ENCODE results near the gene RASD1. TPM values are rescaled to one million over a fixed set of nuclear protein-coding genes. Genes with fewer than 3 reads are reported as not detected.

Gene RASD1
- total and polyA plus RNA-seq, 2 experiments from 2014 or later = 3.6 to 3.7 TPM

DNA sequence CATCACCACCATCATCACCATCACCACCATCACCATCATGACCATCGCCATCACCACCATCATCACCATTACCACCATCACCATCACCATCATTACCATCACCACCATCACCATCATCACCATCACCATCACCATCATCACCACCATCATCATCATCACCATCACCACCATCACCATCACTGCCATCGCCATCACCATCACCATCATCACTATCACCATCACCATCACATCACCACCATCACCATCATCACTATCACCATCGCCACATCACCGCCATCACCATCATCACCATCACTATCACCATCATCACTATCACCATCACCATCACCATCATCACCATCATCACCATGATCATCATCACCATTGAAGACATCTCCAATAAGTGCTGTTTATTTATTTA is 36.2 kb downstream of the RASD1 start (continued):
- TF ChIP-seq, protein P1, sequence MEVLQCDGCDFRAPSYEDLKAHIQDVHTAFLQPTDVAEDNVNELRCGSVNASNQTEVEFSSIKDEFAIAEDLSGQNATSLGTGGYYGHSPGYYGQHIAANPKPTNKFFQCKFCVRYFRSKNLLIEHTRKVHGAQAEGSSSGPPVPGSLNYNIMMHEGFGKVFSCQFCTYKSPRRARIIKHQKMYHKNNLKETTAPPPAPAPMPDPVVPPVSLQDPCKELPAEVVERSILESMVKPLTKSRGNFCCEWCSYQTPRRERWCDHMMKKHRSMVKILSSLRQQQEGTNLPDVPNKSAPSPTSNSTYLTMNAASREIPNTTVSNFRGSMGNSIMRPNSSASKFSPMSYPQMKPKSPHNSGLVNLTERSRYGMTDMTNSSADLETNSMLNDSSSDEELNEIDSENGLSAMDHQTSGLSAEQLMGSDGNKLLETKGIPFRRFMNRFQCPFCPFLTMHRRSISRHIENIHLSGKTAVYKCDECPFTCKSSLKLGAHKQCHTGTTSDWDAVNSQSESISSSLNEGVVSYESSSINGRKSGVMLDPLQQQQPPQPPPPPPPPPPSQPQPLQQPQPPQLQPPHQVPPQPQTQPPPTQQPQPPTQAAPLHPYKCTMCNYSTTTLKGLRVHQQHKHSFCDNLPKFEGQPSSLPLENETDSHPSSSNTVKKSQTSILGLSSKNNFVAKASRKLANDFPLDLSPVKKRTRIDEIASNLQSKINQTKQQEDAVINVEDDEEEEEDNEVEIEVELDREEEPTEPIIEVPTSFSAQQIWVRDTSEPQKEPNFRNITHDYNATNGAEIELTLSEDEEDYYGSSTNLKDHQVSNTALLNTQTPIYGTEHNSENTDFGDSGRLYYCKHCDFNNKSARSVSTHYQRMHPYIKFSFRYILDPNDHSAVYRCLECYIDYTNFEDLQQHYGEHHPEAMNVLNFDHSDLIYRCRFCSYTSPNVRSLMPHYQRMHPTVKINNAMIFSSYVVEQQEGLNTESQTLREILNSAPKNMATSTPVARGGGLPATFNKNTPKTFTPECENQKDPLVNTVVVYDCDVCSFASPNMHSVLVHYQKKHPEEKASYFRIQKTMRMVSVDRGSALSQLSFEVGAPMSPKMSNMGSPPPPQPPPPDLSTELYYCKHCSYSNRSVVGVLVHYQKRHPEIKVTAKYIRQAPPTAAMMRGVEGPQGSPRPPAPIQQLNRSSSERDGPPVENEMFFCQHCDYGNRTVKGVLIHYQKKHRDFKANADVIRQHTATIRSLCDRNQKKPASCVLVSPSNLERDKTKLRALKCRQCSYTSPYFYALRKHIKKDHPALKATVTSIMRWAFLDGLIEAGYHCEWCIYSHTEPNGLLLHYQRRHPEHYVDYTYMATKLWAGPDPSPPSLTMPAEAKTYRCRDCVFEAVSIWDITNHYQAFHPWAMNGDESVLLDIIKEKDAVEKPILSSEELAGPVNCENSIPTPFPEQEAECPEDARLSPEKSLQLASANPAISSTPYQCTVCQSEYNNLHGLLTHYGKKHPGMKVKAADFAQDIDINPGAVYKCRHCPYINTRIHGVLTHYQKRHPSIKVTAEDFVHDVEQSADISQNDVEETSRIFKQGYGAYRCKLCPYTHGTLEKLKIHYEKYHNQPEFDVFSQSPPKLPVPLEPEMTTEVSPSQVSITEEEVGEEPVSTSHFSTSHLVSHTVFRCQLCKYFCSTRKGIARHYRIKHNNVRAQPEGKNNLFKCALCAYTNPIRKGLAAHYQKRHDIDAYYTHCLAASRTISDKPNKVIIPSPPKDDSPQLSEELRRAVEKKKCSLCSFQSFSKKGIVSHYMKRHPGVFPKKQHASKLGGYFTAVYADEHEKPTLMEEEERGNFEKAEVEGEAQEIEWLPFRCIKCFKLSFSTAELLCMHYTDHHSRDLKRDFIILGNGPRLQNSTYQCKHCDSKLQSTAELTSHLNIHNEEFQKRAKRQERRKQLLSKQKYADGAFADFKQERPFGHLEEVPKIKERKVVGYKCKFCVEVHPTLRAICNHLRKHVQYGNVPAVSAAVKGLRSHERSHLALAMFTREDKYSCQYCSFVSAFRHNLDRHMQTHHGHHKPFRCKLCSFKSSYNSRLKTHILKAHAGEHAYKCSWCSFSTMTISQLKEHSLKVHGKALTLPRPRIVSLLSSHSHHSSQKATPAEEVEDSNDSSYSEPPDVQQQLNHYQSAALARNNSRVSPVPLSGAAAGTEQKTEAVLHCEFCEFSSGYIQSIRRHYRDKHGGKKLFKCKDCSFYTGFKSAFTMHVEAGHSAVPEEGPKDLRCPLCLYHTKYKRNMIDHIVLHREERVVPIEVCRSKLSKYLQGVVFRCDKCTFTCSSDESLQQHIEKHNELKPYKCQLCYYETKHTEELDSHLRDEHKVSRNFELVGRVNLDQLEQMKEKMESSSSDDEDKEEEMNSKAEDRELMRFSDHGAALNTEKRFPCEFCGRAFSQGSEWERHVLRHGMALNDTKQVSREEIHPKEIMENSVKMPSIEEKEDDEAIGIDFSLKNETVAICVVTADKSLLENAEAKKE (CRISPR knock-in tag; IDR thresholded peaks at IDR 0.05) = no peak
- TF ChIP-seq CREB1 (CRISPR knock-in tag; IDR thresholded peaks at IDR 0.05; ENCODE audit: low read depth) (no peak), EZH2 (IDR thresholded peaks at IDR 0.05; ENCODE audit: low read depth, unreplicated experiment) (no peak), POLR2AphosphoS5 (IDR thresholded peaks at IDR 0.05; ENCODE audit: low read depth) (no peak), EZH2phosphoT487 (IDR thresholded peaks at IDR 0.05; ENCODE audit: unreplicated experiment) (no peak)
- TF ChIP-seq, protein P2, sequence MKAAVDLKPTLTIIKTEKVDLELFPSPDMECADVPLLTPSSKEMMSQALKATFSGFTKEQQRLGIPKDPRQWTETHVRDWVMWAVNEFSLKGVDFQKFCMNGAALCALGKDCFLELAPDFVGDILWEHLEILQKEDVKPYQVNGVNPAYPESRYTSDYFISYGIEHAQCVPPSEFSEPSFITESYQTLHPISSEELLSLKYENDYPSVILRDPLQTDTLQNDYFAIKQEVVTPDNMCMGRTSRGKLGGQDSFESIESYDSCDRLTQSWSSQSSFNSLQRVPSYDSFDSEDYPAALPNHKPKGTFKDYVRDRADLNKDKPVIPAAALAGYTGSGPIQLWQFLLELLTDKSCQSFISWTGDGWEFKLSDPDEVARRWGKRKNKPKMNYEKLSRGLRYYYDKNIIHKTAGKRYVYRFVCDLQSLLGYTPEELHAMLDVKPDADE (IDR thresholded peaks at IDR 0.05) = no peak
- TF ChIP-seq, protein P3, sequence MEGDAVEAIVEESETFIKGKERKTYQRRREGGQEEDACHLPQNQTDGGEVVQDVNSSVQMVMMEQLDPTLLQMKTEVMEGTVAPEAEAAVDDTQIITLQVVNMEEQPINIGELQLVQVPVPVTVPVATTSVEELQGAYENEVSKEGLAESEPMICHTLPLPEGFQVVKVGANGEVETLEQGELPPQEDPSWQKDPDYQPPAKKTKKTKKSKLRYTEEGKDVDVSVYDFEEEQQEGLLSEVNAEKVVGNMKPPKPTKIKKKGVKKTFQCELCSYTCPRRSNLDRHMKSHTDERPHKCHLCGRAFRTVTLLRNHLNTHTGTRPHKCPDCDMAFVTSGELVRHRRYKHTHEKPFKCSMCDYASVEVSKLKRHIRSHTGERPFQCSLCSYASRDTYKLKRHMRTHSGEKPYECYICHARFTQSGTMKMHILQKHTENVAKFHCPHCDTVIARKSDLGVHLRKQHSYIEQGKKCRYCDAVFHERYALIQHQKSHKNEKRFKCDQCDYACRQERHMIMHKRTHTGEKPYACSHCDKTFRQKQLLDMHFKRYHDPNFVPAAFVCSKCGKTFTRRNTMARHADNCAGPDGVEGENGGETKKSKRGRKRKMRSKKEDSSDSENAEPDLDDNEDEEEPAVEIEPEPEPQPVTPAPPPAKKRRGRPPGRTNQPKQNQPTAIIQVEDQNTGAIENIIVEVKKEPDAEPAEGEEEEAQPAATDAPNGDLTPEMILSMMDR (conservative IDR thresholded peaks at IDR 0.05; ENCODE audit: low read depth in 2 of 2) = no peak
